GM13977 (cell line): ENCODE data around the gene IGSF21.

Experiments
- DNase-seq: peaks from one replicate; pipeline ENCODE4 v3.0.0; 2012; ENCODE audit warnings: low spot score
- CTCF ChIP-seq: IDR thresholded peaks from 2 replicates; pipeline ENCODE4 v1.5.1; 2012; ENCODE audit warnings: mild to moderate bottlenecking, control low read depth; ENCODE audit not compliant: insufficient read depth; ENCODE audit errors: extremely low read depth, missing control alignments
- in situ Hi-C: fragments of 300-500 bp; cut with MboI; formaldehyde crosslinking; loops from one replicate; pipeline ENCODE4 v1.12.0; 2022; ENCODE audit warnings: low sequenced_read_pairs, low pct_unique_long_range_greater_than_20kb, mixed read lengths, inconsistent platforms; ENCODE audit not compliant: unreplicated experiment

IGSF21 gene

GRCh38 chr1:18263547-18264120 is 156.0 kb downstream of the IGSF21 start:
- in situ Hi-C loops = no loop called here
- no peak for DNase-seq
- TF ChIP-seq CTCF = no peak

DNA sequence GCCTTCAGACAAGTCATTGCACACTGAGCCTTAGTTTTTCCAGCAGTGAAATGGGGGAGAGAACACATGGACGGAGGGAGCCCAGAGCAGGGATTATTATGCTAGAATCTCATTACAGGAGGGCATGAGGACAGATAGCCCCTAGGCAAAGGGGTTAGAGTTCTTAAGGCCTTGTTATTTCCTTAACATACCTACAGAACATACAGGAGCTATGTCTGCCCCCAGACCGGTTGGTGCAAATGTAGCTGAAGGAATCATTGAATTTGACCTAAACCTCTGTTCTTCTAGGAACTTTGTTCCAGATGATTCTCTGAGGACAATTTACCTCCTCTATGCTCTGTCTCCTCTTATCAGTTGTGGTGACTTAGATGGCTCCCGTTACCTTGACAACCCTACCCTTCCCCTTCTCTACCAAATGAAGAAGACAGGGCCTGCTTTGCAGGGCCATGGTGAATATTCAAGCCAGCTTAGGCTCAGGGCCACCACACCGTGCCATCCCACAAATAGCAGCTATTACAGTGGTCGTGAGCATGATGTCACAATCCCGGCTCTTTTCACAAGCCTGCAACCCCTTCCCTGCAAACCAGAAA is 156.9 kb downstream of the IGSF21 start:
- TF ChIP-seq CTCF = no peak
- in situ Hi-C loops = no loop called here
- no peak for DNase-seq

GRCh38 chr1:18265641-18266040 is 158.0 kb downstream of the IGSF21 start:
- TF ChIP-seq CTCF = no peak
- in situ Hi-C loops = no loop called here
- no peak for DNase-seq

DNA sequence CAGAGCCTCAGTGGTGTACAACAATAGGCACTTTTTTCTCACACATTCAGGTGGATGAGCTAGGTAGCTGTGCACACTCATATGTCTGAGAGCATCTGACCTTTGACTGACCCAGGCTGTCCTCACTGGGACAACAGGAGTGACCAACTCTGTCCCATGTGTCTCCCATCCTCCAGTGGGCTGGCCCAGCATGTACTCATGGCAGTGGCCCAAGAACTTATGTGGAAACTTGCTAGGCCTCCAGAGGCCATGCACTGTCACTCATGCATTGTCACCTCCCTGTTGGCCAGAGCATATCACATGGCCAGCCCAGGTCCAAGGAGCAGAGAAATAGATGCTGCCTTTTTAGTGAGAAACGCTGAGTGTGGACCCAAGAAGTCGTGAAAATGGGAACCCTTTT is 158.8 kb downstream of the IGSF21 start:
- in situ Hi-C loops = no loop called here
- DNase-seq = no peak
- no peak for TF ChIP-seq CTCF

DNA sequence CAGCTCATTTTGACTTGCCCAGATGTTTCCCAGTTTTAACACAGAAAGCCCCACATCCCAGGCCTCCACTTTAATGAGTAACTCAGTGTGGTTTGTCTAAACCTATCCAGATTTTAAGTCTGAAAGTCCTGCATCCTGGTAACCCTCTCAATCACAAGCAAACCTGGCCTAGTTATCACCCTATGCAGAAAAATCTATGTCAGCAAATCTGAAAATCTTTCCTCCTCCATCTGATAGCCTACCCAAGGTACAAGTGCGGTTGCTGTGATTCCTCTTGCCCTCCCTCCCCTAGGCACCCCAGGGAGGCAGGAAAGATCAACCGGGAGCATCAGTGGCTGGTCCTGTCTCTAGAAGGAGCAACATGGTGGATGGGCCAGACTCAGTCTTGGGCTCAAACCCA is 163.7 kb downstream of the IGSF21 start:
- no peak for TF ChIP-seq CTCF
- in situ Hi-C loops = no loop called here
- no peak for DNase-seq

DNA sequence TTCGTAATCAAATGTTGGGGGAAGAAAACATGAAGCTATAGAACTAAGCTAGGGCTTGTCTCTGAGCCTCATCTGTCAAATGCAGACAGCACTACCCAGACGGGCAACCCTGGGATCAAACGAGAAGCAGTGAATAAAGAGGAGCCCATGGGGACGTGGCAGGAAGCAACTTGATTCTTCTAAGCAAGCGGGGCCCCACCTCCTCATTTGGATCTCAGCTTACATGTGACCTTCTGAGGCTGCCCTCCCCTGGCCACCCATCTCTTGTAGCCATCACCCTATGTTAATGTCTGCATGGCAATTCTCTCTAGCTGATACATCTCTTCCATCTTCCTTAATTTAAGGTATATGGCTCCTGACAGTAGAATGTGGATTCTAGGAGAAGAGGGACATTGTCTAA is 171.3 kb downstream of the IGSF21 start:
- DNase-seq = no peak
- in situ Hi-C loops = no loop called here
- no peak for TF ChIP-seq CTCF
